NCI-H748 treated with DMSO at 0.1 percent for 48 hours (cell line): Measurements from ENCODE around the gene MRLN.
"Not testable (repeated sequence)": the region's sequence is repeated elsewhere in the genome, so short reads cannot be mapped to it uniquely, and the experiment has no call there.

Source experiments
- DNase-seq: peaks from one replicate; lab custom pipeline; 2025; lab: John Stamatoyannopoulos, UW

Gene MRLN

GRCh38 chr10:59745163-59745650 lies 8.0 kb downstream of the MRLN start:
- DNase-seq: no peak

- not testable (repeated sequence) for DNase-seq
These were observed 8.5 kb downstream of the MRLN start for GRCh38 chr10:59744762-59745161.

GRCh38 chr10:59744156-59744555 lies 9.1 kb downstream of the MRLN start:
- not testable (repeated sequence) for DNase-seq

- DNase-seq: no peak
These were observed 11.7 kb downstream of the MRLN start for GRCh38 chr10:59741583-59741982.

GRCh38 chr10:59741048-59741447 lies 12.2 kb downstream of the MRLN start:
- no peak for DNase-seq

GRCh38 chr10:59736749-59737148 lies 16.5 kb downstream of the MRLN start:
- no peak for DNase-seq

- no peak for DNase-seq
These were observed 18.0 kb downstream of the MRLN start for GRCh38 chr10:59735296-59735695.

GRCh38 chr10:59734014-59734462 lies 19.2 kb downstream of the MRLN start:
- no peak for DNase-seq

GRCh38 chr10:59733321-59734013 lies 19.8 kb downstream of the MRLN start:
- not testable (repeated sequence) for DNase-seq

GRCh38 chr10:59732849-59733248 lies 20.4 kb downstream of the MRLN start:
- DNase-seq: not testable (repeated sequence)

- DNase-seq: not testable (repeated sequence)
These were observed 24.1 kb downstream of the MRLN start for GRCh38 chr10:59729167-59729566.

- no peak for DNase-seq
These were observed 28.9 kb downstream of the MRLN start for GRCh38 chr10:59724098-59724938.

- DNase-seq: no peak
These were observed 32.9 kb downstream of the MRLN start for GRCh38 chr10:59720377-59720776.

GRCh38 chr10:59719374-59719773 lies 33.9 kb downstream of the MRLN start:
- DNase-seq: no peak

GRCh38 chr10:59718257-59718656 lies 35.0 kb downstream of the MRLN start:
- DNase-seq: no peak

- DNase-seq: no peak
These were observed 39.9 kb downstream of the MRLN start for GRCh38 chr10:59713196-59713821.

- no peak for DNase-seq
These were observed 41.3 kb downstream of the MRLN start for GRCh38 chr10:59711871-59712494.

- DNase-seq: peak; percentile 21
These were observed 43.7 kb downstream of the MRLN start, which contains the start of gene SLC16A9 for GRCh38 chr10:59709395-59710125. Gene SLC16A9, minus strand, starts transcription at chr10:59709850. Its CDS starts 25,559 bp downstream, at chr10:59684291.

GRCh38 chr10:59708816-59709394 lies 44.4 kb downstream of the MRLN start:
- no peak for DNase-seq

GRCh38 chr10:59706851-59707797 lies 46.1 kb downstream of the MRLN start:
- DNase-seq: no peak
